ENCODE data around the gene TSTD1.
"Not testable (repeated sequence)": the region's sequence is repeated elsewhere in the genome, so short reads cannot be mapped to it uniquely, and the experiment has no call there.

Gene TSTD1

DNA sequence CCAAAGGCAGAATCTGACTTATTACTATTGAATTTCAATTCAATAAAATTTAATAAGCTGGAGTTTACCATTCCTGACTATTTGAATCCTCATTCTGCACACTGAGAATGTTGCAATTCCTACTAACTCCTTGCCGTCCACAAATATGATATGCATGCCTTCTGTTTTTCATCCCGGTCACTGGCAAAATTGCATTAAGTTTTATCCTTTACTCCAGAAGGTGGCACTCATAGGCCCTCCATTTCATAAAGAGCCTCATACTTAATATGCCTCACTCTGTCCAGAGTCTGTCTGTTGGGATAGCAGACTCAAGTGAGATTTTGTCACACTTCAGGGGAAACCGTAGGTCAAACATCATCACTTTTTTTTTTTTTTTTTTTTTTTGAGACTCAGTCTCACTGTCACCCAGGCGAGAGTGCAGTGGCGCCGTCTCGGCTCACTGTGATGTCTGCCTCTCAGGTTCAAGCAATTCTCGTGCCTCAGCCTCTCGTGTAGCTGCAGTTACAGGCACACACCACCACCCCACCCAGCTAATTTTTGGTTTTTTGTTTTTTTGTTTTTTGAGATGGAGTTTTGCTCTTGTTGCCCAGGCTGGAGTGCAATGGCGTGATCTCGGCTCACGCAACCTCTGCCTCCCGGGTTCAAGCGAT is 45.1 kb downstream of the TSTD1 start:
- TF ChIP-seq, protein P1, sequence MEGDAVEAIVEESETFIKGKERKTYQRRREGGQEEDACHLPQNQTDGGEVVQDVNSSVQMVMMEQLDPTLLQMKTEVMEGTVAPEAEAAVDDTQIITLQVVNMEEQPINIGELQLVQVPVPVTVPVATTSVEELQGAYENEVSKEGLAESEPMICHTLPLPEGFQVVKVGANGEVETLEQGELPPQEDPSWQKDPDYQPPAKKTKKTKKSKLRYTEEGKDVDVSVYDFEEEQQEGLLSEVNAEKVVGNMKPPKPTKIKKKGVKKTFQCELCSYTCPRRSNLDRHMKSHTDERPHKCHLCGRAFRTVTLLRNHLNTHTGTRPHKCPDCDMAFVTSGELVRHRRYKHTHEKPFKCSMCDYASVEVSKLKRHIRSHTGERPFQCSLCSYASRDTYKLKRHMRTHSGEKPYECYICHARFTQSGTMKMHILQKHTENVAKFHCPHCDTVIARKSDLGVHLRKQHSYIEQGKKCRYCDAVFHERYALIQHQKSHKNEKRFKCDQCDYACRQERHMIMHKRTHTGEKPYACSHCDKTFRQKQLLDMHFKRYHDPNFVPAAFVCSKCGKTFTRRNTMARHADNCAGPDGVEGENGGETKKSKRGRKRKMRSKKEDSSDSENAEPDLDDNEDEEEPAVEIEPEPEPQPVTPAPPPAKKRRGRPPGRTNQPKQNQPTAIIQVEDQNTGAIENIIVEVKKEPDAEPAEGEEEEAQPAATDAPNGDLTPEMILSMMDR (conservative IDR thresholded peaks at IDR 0.05; ENCODE audit: control insufficient read depth, insufficient read depth, low read depth, low read length): peak; percentile 48
- H3K4me3 ChIP-seq (ENCODE audit: control insufficient read depth, low read depth, low read length): no peak overlapping the region
- peak; percentile 73 for DNase-seq (ENCODE audit: low read depth)

DNA sequence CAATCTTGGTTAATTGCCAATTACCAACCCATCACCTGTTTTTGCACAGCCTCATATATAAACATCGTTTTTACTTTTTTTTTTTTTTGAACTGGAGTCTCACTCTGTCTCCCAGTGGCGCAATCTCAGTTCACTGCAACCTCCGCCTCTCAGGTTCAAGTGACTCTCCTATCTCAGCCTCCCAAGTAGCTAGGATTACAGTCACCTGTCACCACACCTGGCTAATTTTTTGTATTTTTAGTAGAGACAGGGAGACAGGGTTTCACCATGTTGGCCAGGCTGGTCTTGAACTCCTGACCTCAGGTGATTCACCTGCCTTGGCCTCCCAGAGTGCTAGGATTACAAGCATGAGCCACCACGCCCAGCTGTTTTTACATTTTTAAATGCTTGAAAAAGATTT is 46.7 kb downstream of the TSTD1 start:
- not testable (repeated sequence) for H3K4me3 ChIP-seq (ENCODE audit: control insufficient read depth, low read depth, low read length); DNase-seq (ENCODE audit: low read depth)
